Fibroblast of skin of right quadriceps (primary cell): ENCODE measurements around the gene DRD1.

Source experiments
- DNase-seq: peaks from one replicate; pipeline ENCODE4 v3.0.0-alpha.2; 2013

DRD1 gene

DNA sequence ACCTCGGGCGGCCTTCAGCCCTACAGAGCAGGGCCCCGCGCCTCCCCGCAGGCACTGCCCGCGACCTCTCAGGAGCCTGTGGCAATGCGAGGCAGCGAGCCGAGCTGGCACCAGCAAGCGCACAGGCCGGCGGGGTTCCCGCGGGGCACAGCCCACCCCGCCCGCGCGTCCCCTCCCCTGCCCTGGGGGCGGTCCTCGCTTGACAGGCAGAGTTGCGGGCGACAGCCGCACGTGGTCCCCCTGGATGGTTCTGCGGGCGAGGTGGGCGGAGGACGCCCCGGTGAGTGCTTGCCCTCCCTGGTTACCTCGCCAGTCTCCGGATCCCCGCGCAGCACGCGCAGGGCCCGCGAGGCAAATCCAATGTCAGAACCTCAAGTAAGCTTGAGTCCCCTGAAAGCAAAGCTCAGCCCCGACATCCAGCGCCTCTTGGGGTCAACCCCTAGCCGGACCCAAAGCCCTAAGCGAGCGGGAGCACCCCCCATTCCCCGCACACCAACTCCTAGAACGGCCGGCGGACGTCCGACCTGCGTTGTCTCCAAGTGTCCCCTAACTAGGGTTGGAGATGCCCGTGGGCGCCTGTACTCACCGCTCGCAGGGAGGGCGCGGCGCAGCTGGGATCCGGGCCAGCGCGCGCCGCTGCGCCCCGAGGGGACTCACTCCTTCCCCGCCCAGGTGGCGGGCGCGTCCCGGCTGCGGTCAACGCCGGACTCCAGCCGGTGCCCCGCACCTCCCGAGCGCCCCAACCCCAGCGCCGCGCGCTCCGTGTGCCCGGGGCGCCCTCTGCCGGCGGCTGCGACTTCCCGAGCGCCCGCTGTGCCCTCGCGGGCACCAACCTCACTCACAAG, at the start of gene DRD1:
DRD1 (minus strand) TSS at position 123 of the 845 bp plus-strand sequence. CDS start 1,083 bp downstream, outside the sequence.
- peak; percentile 10 for DNase-seq

DNA sequence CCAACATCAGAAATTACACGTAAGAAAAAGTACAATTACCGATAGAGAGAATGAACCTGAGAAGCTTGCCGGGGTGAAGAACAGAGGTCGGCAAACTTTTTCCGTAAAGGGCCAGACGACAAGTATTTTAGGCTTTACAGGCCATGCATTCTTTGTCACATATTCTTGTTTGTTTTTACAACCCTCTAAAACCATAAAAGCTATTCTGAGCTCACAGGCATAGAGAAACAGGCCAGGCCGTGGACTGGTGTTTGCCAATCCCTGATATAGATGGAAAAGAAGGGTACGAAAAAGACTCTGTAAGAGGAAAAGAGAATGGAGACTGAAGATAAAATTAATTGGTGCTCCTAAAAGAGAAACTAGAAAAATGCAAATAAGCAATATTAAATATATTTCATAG, 49.7 kb upstream of the DRD1 start:
- no peak for DNase-seq

DNA sequence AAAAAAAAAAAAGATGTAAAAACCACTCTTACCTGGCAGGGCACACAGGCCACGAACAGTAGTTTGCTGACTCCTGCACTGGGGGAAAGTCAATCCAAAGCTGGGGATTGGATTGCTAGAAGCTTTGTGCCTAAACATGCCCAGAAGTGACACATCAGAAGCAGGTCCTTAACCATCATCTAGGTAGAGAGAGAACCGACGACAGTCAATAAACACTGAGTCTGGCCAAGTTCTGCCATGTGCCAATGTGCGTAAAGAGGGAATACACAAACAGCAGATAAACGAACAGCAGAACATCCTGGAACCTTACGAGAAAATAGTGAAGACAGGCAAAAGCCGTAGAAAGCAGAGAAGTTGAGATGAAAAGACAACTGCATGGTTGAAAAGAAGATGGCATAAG, 49.3 kb upstream of the DRD1 start:
- no peak for DNase-seq

DNA sequence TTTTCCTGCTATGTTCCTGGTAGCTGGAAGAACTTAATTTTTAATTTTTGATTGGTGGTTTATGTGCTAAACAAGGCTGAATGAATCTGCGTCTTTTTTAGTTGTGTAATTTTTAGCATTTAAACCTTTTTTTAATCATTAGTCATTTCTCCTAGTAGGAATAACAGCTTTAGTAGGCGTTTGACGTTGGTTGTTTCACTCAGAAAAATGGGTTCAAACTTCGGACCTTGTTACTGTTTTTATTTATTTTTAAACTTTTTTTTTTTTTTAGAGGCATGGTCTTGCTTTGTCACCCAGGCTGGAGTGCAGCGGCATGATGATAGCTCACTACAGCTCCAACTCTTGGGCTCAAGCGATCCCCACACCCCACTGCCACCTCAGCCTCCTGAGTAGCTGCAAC, 47.2 kb upstream of the DRD1 start:
- DNase-seq: no peak

DNA sequence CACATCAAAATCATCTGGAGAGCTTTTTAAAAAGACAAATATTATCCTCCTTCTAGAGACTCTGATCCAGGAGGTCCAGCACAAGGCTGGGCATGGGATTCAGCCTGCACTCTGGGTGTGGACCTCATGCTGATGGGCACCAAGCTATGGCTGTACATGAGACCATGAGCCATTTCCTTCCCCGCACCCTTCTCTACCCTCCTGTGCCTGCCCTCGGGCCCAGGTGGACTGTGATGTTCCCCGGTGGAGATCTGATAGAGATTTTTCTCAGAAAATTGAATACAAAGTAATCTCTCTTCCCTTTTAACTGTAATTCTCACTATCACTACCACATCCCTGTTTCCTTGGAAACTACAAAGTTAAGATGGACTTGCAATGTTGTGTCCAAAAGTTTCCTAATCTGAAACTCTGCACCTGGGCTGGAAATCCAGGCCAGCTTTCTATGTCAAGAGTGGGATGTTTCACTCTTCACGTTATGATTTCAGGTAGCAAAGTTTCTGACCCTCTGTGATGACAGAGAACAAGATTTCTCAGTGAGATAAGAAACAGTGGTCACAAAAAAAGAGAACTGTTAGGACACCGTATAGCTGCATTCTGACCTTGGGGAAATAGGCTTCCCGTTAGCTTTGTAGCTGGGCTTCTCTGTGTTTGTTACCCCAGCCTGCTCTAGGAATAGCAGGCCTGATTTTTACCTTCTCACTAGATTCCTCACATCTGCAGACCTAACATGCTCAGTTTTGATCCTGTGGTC, 45.9 kb upstream of the DRD1 start:
- DNase-seq: no peak

DNA sequence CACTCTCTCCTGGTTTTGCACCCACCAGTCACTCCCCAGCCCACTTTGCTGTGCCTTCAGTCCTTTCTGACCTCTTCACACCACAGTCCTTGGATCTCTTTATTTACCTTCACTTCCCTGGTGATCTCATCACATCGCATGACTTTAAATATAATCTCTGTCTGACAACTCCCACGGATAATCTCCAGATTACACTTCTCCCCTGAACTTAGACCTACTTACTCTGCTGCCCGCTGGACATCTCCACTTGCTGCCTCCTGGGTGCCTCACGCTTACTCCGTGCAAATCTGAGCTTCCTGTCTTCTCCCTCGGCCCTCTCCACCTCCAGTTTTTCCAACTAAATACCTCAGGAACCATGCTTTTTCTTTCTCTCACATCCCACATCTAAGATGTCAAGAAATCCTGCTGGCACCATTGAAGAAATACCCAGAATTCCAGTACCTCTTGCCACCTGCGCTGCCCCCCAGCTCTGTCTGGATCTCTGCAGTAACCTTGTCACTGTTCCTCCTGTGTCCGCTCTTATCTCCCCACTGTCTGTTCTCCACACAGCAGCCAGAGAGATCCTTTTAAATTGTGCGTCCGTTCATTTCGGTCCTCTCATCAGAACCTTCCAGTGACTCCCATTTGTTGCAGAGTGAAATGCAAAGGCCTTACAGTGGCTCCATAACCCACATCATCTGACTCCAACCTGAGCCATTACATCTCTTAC, 43.7 kb upstream of the DRD1 start:
- DNase-seq: no peak

DNA sequence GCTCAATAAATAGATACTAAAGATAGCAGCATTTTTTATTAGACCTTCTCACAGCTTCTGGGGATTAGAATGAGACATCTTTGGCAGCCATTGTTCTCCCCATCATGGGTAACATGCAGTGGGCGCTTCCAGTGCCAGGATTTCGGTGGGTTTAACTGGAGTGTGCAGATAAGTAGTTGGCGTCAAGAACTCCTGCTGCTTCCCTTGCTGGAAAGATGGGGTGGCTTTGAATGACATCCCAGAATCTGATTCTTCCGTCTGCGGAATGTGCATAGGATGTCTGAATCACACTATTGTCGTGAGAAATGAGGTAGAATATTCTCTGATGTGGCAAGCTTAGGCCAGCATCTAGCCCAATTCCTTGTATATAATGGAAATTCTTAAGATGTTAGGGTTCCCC, 41.6 kb upstream of the DRD1 start:
- no peak for DNase-seq

DNA sequence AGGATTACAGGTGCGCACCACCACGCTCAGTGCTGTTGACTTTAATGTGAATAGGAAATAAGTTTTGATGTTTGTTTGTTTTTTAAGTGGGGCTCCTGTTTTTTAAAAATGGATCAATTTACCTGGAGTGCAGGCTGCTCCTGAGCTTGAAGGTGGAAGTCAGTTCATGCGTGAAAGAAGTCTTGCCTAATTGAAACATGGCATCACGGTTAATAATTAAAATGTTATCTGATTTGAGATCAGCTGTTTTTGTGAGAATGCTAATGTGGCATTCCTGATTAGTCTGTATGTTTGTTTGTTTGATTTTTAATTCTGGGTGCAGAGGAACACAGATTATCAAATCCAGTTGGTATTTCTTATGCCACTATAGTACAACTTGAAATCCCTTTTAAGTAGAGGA, 40.8 kb upstream of the DRD1 start:
- DNase-seq: no peak

DNA sequence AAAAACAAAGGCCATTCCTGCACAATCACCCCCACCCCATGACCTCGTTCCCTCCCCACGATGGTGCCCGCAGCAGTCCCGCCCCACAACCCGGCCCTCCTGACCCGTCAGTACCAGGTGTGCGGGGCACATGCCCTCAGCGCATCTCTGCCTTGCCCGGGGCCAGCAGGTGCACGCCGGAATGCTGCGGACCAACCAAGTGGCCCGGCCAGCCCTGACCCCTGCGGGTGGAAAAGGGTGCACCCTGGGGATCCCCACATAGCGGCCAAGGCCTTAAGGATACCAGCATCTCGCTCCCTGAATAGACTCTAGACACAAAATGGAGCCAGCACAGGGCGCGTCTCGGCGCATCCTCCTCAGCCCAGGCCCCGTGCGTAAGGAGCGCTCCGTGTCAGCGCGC, 40.3 kb upstream of the DRD1 start:
- DNase-seq: no peak

DNA sequence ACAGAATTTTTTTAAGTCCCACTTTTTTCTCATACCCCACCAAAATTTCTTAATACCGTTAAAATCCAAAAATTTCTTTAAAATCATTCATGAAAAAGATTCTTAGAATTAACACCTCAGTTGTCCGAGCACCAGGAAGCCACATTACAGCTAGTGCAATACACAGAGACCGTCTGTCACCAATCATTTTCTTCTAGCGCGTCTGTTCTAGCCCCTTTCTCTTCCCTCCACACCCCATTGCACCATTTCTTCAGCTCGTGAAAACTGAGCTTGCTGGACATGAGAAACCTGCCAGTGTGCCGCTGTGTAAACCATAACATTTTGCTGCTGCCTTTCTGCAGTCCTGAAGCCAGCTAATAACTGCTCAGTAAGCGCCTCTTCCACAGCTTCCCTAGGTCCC, 39.4 kb upstream of the DRD1 start:
- DNase-seq: no peak

DNA sequence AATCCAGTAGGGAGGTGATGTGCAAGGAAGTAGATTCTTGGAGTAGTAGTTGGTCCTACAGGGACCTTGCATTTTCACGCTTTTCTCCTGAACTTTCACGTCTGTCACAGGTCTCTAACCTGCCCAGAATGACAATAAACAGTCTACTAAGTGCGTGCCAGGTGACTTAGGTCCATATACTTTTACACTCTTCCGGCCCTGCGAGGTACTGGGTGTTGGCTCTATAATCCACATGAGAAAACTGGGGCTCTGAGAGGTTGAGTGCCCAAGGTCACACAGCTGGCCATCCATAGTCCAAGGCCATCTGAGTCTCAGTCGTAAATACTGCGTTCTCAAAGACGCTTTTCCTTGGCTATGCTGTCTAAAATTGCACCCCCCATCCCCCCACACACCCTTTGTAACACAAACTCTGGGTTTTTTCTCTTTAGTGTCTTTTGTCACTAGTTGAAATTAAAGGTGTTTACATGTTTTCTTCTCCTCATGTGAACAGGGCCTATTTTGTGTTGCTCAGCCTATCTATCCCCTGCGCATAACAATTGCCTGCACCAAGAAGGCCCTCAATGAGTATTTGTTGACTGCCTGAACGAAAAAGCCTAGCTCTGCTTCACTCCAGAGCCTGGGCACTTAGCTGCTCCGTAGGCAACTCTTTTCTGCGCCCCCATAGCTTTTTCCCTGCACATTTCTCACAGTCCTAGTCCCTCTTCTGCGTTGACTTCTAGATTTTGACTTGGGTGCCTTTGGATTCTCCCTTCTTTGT, 35.3 kb upstream of the DRD1 start:
- no peak for DNase-seq

DNA sequence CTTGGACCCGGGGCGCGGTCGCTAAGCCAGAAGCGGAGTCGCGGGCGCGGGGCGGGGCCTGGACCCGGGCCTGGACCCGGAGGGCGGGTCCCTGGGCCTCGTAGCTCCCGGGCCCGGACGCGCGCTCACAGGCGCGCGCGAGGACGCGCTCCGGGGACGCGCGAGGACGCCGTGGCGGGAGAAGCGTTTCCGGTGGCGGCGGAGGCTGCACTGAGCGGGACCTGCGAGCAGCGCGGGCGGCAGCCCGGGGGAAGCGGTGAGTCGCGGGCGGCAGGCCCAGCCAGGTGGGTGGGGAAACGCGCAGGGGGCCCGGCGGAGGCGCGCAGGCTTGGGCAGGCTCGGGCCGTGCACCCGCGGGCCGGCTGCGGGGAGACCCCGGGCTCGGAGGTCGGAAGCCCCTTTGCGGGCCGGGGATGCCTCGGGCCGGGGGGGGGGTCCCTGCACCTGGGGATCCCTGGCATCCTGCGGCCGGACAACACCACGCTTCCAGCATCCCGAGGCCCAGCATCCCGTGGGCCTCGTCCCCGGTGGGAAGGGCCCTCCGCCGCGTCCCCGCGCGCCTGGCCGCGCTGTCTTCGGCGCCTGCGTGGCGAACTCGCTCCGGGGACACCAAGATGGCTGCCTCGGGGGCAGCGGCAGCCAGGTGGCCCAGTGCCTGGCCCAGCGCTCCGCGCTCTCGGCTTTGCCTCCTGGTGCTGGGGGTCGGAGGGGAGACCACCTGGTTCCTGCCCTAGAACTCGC, 34.6 kb upstream of the DRD1 start, which contains the start of gene SFXN1:
SFXN1 (plus strand) TSS at position 177 of the 741 bp plus-strand sequence. CDS start 13,544 bp downstream, outside the sequence.
- DNase-seq: peak; percentile 75

DNA sequence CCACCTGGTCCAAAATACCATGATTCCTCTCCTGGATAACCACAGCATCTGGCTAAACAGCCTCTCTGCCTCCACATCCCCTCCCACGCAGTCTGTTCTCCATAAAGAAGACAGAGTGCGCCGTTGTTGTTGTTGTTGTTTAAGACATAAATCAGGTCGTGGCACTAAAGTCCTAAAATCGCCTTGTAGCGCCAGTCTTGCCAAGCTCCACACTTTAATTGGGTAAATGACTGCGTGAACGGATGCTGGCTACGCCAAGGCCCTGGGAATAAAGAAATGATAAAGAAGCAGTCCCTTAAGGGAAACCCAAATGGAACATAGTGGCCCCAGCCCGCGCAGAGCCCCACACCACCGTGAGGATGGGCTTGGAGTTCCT, 34.0 kb upstream of the DRD1 start:
- DNase-seq: no peak

DNA sequence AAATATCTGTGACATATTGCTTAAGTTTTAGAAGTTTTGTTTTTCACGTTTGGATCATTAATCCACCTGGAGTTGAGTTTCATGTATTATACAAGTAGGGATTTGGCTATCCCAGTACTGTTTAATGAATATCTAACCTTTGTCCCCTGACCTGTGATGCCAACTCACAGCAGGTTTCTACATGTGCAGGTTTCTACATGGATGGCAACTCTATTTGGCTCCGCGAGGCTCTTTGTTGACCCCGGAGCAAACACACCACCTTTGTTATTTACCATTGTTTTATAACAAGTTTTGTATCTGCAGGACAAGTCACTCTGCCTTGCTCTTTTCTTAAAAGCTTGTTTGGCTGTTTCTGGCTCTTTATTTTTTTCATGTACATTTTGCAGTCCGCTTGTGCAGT, 33.5 kb upstream of the DRD1 start:
- DNase-seq: no peak

DNA sequence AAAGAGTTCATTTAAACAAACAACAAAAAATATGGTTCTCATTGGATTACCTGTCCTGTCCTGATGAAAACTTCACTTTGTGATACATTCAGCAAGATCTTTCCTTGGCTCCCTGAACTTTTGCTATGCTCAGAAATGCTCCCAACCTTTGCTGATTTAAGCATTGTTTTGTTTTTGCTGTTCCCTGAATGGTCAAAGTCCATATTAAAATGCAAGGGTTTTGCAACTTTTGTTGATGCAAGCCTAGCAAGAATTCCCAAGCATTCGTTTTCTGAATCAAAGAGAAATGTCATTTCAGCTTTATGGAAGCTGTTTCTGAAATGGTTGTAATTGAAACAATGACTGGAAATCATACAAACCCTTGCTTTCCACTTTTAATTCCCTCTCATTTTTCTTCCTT, 31.3 kb upstream of the DRD1 start:
- no peak for DNase-seq

DNA sequence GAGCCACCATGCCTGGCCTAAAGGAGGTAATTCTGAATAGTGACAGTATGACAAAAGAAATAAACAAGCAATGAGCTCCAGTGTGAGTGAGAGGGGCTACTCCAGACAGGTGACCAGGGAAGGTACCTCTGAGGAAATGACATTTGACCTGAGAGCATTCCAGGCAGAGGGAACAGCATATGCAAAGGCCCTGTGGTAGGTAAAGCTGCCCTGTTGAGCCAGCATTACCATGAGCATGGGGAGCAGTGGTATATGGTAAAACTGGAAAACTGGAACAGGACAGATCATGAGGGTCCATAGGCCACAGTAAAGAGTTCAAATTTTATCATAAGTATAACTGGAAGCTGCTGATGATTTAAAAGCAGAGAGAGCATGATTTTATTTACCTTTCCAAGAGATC, 28.4 kb upstream of the DRD1 start:
- DNase-seq: no peak

DNA sequence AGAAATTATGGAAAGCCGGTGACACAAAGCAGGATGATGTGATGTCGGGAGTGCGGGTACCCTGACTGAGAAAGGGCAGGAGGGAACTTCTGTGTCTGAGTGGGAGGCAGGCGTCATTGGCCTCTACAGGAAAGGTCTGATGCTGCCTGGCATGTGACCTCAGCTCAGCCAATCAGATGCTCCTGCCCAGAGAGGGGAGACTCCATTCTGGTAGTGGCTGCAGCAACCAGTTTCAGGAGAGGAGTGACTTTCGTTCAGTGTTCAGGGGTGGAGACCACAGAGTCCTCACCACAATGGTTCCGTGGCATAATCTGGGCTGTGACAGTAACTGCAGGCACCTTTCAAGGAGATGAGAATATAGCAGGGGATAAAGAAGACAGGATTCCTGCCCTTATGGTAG, 27.6 kb upstream of the DRD1 start:
- no peak for DNase-seq

DNA sequence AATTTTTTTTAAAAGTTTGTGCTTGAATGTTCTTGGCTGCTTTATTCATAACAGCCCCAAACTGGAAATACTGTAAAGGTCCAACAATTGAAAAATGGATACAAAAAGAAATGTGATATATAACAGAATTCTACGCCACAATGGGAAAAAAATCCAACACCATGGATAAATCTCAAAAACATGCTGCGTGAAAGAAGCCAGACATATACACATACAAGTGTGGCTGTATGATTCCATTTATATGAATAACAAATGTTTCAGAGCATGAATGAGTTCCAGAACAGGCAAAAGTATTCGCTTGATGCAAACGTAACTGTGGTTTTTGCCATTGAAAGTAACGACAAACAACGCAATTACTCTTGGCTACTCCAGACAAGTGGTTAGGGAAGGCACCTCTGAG, 27.2 kb upstream of the DRD1 start:
- DNase-seq: no peak

DNA sequence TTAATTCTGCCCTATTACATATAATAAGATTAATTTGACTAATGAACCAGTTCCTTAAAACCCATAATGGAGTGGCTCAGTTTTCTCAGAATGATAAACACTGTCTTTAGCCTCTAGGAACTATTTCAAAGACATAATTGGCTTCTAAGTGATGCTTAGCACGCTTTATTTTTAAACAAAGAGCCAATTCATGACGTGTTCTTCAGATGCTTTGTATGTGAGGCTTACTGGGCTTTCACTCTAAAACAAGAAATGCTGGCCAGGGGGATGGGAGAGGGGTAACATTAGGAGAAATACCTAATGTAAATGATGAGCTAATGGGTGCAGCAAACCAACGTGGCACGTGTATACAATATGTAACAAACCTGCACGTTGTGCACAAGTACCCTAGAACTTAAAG, 26.8 kb upstream of the DRD1 start:
- DNase-seq: no peak

DNA sequence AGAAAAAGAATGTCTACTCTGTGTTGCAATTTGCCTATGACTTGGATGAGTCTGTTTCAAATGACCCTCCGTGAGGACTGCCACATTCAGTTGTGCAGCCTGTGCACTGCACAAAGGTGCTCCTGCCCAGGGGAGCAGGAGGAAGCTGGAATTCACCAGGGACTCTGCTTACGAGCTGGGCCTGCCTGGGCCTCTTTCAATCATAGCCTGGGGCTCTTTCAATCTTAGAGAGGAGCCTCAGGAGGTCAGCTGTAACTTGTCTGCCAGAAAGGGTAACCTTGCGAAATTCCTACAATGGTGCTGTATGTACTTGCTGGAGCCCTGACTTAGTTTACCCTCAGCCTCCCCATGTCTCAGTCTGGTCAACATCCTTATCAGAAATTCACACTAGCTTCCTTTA, 25.9 kb upstream of the DRD1 start:
- no peak for DNase-seq

DNA sequence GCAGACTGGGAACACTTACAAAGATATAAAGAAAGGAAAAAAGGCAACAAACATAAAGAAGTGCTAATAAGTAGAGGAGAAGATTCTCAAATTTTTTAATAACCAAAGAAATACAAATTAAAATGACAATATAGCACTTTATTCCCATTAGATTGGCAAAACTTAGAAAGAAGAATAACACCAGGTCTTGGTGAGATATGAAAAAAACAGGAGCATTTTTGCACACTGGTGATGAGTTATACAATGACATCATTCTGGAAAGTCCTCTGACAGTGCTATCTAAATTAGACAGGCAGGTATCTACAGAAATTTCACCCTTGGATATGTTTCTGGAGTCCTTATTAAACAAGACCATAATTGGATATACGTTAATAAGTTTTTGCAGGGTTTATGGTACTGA, 24.9 kb upstream of the DRD1 start:
- no peak for DNase-seq

DNA sequence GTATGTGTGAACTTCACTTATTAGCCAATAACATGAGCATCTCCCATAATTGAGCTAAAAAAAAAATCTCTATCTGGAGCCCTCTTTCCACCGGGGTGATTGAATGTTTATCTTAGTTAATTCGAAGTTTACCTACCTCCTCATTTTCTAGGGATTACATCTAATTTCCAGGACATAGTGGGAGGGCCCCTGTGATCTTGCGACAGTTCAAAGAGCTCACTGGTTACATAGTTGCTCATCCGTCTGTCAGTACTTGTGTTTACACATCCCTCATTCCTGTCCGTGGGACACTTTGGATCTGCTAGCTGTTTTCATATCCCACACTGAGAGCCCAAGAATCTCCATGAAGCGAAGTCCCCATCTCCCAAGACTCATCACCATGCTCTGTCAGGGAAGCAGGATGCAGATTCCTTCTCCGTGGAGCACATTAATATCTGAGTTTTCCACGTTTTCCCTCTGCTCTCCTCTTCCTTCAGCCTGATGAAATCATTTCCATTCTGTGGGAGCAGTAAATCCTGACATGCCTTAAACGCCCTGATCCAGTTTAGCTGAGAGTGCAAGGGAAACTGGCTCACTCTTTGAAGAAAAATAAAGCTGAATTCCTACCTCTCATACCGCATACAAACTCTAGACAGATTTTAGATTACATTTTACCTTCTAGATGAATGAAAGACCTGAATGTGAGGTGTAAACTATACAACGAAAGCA, 24.2 kb upstream of the DRD1 start:
- DNase-seq: no peak
